HG03521 (cell line): ENCODE data around the gene FGD4.
A peak's percentile ranks its signal among the peaks of the same experiment; 100 is the strongest.

Experiments
- ATAC-seq: cut with Tn5 transposase; IDR thresholded peaks from one replicate; pipeline ENCODE4 v1.9.1; 2021; ENCODE audit warnings: mild to moderate bottlenecking, moderate library complexity; ENCODE audit not compliant: unreplicated experiment

Gene FGD4

DNA sequence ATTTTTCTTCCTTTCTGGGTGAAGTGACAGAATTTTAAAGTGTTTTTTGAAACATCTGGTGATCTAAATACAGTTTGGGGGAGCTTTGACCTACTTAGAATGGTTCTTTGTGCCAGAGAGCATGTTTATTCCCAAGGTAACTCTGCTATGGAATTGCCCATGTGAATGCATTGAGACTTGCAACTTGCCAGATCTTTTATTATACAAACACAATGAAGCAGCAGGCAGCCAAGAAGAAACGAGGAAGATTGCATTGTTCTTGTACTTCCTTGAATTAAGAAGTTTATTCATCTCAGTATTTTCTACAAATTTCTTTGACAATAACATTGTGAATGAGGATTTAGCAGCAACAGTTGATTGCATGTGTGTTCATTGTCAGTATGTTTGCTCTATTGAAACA, 55.5 kb downstream of the FGD4 start:
- no peak for ATAC-seq

DNA sequence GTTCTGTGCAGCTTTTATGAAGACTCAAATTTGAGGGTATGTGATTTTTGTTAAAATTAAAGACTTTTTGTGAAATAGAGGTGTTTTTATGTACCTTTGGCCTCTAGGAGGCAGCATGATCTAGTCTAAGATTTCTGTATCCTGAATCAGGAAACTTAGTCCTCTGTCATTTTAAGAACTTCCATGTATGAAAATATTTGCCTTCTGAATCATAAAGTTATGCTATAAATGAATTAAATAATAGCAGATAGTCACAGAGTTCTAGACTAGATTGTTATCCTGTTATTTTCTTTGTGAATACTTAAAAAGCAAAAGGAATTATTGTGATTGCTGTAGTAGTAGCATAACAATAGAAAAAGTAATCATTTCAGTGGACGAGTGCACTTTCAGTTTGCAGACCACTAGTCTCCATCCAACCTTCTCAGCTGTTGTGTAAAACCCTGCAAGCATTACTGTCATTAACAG, 56.3 kb downstream of the FGD4 start:
- no peak for ATAC-seq

DNA sequence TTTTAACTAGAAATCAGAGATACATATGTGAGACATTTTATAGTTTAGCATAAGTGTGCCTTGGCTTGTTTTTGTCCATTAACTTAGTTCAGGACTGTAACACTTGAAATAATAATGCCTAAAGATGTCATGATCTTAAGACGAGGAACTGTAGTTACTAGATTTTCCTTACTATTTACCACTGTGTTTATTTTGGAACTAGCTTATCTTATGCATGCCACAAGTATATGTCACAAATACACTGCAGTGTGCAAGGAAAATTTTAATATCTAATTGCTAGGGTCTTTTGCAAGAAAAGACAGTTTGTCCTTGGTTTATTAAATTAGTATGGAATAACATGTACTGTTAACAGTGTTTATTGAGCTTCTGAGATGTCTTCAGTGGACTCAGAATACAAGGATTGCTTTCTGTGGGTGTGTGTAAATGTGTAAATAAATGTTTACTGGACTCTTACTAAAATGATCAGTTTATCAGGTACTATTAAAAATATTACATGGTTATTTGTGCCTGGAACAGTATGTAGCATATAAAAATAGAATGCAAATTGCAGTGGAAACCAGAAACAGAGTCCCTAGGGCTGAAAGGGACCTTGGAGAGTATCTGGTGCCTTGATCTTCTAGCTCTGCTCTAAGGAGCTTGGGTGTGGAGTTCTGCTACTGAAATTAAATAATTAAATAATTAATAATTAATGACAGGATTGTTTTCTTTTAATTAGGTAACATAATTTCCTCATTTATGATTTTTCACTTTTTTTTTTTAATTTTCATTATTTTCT, 58.1 kb downstream of the FGD4 start:
- ATAC-seq = no peak

DNA sequence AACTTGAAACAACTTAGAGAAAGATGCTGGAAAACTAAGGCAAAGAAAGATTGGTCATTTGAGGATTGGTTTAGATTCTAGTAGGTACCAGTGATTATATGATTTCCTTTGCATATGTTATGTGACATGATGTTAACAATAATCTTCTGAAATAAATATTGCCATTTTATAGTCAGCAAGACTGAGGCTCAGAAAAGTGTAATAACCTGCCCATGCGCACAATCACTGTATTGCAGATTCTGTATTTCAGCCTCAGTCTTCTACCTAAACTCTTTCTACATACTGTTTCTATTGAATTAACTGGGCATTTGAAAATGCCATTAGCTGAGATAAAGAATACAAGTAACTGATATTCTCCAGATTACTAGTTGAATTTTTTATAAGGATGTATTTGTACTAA, 61.3 kb downstream of the FGD4 start:
- no peak for ATAC-seq

DNA sequence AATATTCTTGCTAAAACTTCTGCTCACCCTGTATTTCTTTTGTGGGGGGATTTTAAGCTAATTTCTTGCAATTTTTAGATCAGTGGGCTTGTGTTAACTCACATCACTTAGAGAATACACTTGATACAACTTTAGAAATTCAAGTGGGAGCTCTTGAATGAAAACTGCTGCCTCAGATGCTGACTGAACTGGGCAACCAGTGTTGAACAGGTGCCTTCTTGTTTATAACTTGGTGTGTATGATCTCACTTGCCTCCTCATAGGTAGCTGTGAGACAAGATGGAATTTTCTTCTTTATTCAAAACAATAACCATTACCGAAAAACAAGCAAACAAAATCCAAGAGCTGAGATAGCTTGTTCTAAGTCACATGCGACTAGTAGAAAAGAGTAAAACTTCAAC, 63.5 kb downstream of the FGD4 start:
- no peak for ATAC-seq

DNA sequence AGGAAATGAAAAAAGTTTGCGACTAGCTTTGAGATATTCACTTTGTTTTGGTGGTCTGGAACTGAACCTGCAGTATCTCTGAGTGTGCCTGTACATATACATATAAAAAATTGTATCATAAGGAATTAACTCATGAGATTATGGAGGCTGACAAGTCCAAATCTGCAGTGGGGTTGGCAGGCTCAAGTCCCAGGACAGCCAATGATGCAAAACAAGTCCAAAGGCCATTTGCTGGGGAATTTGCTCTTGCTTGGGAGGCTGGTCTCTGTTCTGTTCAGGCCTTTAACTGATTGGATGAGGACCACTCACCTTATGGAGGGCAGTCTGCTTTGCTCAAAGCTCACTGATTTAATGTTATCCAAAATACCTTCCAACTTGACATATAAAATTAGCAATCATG, 66.8 kb downstream of the FGD4 start:
- no peak for ATAC-seq

DNA sequence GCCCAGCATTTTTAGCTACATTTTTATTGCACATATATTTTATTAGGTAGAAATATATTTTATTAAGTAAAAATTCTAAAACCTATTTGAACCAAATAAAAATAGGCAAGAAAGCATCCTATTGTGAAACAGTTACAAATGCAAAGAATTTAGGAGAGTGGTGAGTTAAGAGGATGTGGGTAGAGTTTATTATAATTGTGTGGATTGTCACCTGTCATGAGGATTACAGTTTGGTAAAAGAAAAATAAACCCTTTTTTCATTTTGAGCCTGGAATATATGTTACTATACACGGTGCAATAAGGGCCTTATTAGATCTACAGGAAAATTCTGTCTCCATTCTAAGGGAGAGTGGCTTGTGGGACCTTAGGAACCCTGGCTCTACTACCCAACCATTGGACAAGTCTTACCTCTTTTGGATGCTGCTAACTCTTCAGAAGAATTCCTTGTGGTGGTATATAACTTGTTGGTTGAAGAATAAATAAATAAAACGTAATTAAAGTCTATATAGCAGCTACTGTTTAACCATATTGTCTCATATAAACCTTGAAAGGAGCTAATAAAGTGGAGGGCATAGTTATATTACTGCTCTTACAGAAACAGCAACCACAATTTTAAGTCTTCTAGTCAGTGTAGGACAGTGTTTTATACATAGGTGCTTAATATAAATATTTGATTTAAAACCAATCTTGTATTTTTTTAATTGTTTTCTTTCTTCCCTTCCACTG, 67.8 kb downstream of the FGD4 start:
- ATAC-seq = no peak

DNA sequence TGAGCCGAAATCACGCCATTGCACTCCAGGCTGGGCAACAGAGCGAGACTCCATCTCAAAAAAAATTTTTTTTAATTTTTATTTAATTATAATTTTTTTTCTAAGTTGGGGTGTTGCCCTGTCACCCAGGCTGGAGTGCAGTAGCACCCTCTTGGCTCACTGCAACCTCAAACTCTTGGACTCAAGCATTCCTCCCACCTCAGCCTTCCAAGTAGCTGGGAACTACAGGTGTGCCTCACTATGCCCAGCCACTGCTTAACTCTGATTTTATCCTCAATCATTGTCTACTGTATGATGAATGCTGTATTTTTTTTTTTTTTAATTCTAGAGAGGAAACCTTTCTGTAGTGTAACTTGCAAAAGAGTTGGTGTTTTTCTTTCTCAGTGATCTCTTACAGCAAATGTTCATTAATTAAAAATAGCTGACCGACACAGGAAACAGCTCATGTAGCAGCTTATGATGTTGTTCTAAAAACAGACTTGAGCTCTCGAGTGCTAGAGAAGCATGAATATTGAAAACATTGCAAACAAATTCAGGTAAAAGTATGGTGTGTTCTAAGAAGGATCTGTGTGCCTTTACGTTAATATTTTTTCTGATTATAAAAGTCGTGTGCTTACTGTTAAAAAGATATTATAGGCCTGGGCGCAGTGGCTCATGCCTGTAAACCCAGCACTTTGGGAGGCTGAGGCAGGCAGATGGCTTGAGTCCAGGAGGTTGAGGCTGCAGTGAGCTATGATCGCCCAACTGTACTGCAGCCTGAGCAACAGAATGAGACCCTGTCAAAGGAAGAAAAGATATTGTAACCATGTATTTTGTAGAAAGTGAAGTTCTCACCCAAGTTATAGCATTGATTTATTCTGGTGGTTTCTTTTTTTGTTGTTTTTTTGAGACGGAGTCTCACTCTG, 68.9 kb downstream of the FGD4 start:
- no peak for ATAC-seq

DNA sequence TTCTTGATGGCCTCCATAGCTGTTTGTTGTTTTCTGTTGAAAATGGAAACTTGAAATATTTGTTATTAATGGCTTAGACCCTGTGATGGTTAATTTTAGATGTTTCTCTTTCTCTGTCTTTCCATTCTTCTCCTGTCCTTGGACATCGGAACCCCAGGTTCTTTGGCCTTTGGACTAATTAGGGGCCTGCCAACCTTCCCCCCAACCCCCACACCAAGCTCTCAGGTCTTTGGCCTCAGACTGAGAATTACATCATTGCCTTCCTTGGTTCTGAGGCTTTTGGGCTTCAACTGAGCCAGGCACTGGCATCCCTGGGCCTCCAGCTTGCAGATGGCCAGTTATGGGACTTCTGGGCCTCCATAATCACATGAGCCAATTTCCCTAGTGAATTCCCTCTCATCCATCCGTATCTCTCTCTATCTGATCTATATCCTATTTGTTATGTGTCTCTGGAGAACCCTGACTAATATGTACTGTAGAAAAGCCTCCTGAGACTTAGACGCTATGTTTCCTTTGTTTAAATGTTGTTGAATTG, 71.6 kb downstream of the FGD4 start:
- no peak for ATAC-seq

DNA sequence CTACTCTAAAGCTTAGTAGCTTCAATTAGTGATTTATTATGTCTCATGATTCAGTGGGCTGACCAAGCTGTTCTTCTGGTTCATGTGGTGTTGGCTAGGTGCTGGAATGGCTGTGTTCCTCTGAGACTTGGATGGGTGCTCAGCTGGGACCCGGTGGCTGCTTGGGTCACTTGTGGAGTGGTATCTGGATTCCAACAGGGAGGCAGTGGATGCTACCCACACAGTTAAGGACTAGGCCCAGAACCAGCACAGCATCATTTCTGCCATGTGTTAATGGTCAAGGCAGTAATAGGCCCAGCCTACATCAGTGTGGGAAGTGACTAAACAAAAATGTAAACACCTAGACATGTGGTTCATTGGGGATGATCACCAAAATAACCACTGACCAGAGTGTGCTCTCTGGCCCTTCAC, 72.2 kb downstream of the FGD4 start:
- ATAC-seq = no peak

DNA sequence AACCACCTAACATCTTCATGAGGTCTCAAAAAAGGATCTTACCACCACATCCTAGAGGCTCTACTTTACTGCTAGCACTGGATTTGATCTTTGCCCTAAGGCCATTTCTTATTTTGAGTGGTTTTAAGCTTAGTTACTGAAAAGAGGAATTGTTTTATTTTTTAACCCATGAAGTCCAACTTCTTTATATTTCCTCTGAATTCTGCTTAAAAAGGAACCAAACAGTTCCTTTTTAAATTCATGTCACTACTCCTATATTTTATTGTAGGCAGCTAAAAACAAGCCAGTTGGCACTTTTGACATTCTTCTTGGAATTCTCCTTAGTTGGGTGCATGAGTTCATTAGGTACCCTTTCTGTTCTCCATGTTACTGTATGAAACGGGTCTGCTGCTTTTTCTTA, 76.4 kb downstream of the FGD4 start:
- no peak for ATAC-seq

DNA sequence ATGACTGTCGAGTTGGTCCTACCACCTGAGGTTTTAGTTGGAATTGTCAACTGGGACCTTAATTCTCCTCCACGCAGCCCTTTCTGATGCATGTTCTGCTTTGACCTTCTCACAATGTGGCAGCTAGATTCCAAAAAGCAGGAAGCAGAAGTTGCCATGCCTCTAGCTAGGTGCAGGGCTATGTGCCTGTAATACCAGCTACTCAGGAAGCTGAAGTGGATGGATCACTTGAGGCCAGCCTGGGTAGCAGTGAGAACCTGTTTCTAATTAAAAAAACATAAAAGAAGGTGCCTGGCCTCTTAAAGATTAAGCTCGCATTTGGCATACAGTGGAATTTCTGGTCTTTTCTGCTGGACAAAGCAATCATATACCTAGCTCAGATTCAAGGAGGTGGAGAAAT, 77.1 kb downstream of the FGD4 start:
- ATAC-seq = no peak

DNA sequence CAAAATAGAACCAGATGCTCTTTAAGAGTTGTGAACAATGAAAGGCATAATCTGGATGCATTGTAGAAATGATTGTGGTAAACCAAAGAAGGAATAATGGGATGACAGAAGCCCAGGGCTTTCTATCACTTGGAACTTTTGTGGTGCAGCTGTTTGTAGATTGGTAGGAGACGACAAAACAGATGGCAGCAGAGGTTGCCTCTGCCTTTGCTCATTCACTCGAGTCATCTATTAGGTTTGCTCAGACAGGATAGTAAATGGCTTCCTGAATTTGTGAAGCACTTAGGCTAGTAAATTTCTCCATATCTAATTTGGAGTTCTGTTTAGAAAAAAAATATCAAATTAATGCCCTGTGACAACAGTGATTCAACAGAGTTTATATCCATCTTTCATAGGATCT, 78.4 kb downstream of the FGD4 start:
- no peak for ATAC-seq

DNA sequence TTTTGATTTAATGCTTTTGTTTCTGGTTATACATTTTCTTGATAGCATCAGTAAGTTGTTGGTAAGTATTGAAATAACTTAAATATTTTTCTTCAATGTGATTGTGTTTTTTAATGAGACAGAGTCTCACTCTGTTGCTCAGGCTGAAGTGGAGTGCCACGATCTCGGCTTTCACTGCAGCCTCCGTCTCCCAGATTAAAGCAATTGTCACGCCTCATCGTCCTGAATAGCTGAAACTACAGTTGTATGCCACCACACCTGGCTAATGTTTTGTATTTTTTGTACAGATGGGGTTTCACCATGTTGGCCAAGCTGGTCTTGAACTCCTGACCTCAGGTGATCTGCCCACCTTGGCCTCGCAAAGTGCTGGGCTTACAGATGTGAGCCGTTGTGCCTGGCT, 78.8 kb downstream of the FGD4 start:
- ATAC-seq = no peak

DNA sequence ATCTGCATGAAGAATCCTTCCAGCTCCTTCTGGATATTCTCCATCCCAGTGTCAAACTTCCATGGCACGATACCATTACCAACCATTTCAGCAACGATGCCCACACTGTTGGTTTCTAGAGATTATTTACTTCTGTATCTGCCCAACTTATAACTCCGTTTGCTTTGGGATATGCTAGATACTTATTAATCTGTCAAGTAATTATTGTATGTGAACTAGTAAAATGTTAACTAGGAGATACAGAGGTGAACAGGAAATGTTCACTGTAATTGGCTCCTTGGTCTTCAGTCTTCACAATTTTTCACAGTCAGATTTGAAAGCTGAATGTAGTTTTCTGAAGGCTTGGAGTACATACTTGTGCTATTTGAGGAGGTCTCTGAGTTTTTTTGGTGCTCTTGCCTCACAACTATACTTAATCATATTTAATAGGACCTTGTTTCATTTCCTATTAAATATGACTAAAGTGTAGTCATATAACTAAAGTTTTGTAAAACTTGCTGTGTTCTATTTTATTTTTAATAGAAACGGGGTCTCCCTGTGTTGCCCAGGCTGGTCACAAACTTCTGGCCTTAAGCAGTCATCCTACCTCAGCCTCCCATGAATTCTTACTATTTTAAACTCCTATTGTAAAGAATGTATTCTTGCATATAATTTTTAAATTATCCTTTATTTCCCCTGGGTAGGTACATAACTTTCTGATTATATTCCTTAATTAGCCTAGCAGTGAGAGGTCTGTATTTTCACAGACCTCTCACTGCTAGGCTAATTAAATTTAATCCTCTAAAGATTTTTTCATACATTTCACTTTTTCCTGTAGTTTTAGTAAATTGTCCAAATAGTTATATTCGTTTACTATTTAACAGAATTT, 79.7 kb downstream of the FGD4 start:
- no peak for ATAC-seq

DNA sequence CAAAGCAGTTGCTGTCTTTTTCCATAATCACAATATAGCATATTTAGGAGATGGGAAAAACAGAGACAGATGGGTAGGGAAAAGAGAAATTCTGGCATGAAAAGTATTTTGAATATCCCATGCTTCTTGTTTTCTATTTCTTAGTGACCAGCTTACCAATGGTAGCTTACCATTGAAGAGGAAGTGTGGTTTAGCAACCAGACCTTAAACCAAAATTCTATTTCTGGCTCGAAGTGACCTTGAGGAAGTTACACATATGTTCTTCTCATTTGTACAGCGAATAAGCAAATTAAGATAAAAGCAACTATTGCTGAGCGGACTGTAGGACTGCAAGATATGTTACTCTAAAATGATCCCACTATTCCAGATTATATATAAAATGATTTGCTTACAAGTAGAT, 82.9 kb downstream of the FGD4 start:
- peak; percentile 76 for ATAC-seq

DNA sequence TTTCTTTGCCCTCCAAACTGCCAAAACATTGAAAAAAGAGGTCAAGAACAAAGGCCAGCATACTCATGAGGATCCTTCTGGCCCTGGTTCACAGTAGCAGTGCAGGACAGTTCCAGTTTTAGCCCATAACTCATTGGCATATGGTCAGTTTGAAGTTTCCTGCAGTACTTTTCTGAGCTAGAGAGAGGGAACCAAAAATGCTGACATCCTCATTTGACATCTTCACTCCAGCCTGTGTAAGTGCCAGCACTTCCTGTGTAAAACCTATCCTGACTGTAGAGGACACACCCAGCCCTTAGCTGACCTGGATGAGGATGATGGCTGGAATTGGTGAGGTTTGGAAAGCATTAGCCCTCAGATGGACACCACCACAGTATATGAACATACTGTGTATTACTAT, 84.1 kb downstream of the FGD4 start:
- ATAC-seq = no peak

DNA sequence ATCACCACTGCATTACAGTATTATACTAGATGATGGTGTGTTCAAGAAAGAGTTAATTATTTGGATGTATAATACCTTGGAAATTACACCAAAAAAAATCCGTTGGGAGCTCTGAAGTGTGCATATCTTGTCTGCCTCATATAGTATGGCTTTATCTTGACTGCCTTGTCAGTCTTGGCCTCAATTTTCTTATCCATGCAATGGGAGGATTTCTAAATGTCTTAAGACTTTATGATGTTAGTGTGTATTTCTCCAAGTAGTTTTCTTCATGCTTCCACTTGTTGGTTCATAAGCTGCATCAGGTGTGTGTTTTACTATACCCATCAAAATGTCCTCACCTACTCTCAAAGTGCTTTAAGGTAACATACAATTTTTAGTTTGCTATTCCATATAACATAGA, 84.6 kb downstream of the FGD4 start:
- ATAC-seq = no peak

DNA sequence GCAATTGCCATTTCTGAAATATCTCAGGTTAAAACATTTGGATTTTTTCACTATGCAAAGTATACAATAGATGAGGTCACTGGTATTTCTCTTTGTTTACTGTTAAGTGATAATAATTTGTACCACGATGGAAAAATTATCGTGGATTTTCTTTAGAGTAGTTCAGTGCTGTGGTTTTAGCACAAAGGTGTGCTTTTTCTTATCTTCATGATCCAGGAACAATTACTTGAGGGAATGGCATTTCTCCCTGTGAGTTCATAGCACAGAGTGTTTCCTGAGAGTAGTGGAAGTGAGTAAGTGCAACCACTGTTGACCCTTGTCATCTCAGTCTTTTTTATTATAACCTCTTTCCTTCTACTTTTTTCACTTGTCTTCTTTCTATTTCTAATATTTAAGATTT, 86.8 kb downstream of the FGD4 start:
- no peak for ATAC-seq

DNA sequence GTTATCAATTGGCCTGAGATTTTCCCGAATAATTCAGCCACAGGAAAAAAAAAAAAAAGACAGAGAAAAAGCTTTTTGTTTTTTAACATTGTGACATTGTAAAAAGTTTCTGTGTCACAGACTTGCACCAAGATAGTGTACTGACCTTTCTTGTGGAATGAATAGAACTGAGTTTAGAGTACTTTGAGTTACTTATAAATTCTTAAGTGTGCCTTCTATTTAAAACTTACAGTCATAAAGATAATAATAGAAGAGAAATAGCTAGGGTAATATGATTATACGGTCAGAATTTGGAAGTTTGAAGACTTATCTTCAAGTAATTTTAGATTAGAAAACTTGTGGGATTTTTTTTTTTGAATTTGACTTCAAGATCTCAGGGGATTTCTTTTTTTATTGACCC, 88.8 kb downstream of the FGD4 start:
- no peak for ATAC-seq
